SK-N-MC (cell line): ENCODE measurements around the gene SLC39A11.

Experiments
- EZH2 ChIP-seq: fragments of 200-600 bp; sonication (generic); IDR thresholded peaks from one replicate; pipeline ENCODE4 v1.6.1; 2017; ENCODE audit warnings: antibody characterized with exemption
- FOXP2 ChIP-seq: optimal IDR thresholded peaks from 2 replicates; pipeline ENCODE3; 2011; ENCODE audit warnings: mild to moderate bottlenecking, moderate library complexity; ENCODE audit not compliant: insufficient read depth; ENCODE audit errors: extremely low read length, control extremely low read depth
- POLR2AphosphoS5 ChIP-seq: IDR thresholded peaks from 2 replicates; pipeline ENCODE4 v1.6.1; 2012; ENCODE audit warnings: mild to moderate bottlenecking, low read depth, low read length, borderline replicate concordance

DNA sequence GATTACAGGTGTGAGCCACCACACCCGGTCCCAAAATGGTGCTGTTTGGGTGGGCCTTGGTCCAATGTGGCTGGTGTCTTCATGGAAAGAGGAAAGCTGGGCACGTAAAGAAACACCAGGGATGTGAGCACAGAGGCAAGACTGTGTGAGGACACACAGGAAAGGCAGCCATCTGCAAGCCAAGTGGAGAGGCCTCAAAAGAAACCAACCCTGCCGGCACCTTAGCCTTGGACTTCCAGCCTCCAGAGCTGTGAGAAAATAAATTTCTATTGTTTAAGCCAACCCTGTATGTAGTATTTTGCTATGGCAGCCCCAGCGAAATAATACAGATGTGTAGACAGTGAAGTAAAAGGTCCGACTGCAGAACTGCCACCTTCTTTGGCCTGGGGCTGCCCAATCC lies 68.7 kb downstream of the SLC39A11 start:
- TF ChIP-seq EZH2 (no peak), POLR2AphosphoS5 (no peak), FOXP2 (no peak)
